Measurements from ENCODE around the gene RRP15. TPM values are rescaled to one million over a fixed set of nuclear protein-coding genes. Genes with fewer than 3 reads are reported as not detected.

RRP15 gene
- total RNA-seq, 1 donor from 2014 or later: 18.7 TPM

DNA sequence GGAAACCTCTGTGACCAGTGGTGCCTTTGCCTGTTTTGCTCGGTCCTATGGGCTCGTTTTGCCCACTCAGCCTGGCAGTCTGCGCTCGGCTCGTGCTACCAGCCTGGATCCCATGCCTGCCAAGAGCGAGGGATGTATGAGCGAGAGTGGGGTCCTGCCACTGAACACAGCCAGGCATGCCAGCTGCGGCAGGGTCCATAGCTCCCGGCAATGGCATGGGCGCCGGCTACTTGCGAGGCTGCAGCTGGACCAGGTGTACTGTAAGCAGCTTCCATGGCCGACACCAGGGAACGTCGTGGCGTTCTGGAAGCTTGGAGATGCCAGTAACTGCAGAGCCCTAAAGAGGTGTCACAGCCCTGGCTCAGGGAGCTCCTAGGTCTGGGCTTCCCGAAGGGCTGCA lies 37.7 kb downstream of the RRP15 start:
- intact Hi-C loops (cut with DNase I): no loop called here
- Histone ChIP-seq H3K27ac (no peak overlapping the region), H3K4me1 (no peaks in the 10 kb centered on the region), H3K4me3 (no peak overlapping the region), H3K36me3 (peaks cover 26% of the 10 kb centered on the region), H3K27me3 (ENCODE audit: low read depth) (no peaks in the 10 kb centered on the region), H3K9me3 (no peaks in the 10 kb centered on the region)
- DNase-seq (no peak), ATAC-seq (no peak)
- TF ChIP-seq, protein P1, sequence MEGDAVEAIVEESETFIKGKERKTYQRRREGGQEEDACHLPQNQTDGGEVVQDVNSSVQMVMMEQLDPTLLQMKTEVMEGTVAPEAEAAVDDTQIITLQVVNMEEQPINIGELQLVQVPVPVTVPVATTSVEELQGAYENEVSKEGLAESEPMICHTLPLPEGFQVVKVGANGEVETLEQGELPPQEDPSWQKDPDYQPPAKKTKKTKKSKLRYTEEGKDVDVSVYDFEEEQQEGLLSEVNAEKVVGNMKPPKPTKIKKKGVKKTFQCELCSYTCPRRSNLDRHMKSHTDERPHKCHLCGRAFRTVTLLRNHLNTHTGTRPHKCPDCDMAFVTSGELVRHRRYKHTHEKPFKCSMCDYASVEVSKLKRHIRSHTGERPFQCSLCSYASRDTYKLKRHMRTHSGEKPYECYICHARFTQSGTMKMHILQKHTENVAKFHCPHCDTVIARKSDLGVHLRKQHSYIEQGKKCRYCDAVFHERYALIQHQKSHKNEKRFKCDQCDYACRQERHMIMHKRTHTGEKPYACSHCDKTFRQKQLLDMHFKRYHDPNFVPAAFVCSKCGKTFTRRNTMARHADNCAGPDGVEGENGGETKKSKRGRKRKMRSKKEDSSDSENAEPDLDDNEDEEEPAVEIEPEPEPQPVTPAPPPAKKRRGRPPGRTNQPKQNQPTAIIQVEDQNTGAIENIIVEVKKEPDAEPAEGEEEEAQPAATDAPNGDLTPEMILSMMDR (IDR thresholded peaks at IDR 0.05): no peak

DNA sequence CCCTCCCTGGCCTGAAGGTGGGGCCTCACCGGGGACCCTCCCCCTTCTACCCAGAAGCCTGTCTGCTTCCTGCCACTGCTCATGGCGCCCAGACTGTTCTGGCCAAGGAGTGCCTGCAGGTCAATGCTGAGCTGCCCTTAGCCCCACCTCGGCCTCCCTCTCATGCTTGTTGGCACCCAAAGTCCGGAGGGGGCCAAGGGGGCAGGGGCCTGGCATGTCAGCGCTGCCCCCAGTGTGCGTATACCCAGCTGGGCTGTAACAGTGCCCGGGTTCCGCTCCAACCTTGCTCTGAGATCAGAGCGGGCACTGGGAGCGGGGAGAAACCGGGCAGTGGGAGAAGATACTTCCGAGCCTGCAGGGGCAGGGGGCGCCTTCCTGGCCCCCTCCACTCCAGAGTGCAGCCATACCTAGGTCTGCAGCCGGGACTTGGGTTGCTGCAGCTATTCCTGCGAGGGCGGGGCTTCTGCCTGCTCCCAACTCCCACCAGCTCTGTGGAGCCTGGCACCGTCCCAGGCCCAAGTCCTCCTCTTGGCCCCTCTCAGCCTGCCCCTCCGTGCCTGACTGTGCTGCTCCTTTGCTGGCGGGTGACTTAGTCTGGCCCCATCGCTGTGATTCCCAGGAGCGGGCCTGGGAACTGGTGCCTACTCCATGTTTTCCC lies 38.6 kb downstream of the RRP15 start:
- H3K9me3 ChIP-seq: no peaks in the 10 kb centered on the region
- DNase-seq (no peak), ATAC-seq (peak in 1 of 2 donors; percentile 47)
- H3K4me3 ChIP-seq: no peak overlapping the region
- no peaks in the 10 kb centered on the region for H3K4me1 ChIP-seq
- peaks cover 21% of the 10 kb centered on the region for H3K36me3 ChIP-seq
- intact Hi-C loops (cut with DNase I): no loop called here
- no peaks in the 10 kb centered on the region for H3K27me3 ChIP-seq (ENCODE audit: low read depth)
- no peak overlapping the region for H3K27ac ChIP-seq
- TF ChIP-seq, protein P1 (IDR thresholded peaks at IDR 0.05): no peak

DNA sequence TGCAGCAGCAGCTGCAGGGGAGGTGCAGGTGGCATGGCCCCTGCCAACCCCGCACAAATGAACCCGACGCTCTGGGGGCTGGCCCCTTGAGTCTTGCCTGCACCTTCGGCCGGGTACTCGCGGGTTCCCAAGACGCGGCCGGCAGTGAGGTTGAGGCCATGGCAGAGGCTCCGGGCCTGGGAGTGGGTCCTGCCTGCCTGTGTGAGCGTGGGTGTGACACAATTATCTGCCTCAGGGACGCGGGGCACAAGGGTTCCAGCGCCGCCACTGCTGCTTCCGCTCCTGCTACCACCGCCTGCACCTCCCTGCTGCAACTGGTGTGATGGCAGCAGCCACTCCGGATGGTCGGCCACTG lies 39.1 kb downstream of the RRP15 start:
- Histone ChIP-seq H3K4me1 (no peaks in the 10 kb centered on the region), H3K36me3 (peaks cover 21% of the 10 kb centered on the region), H3K27ac (no peak overlapping the region), H3K27me3 (ENCODE audit: low read depth) (no peaks in the 10 kb centered on the region), H3K9me3 (no peaks in the 10 kb centered on the region), H3K4me3 (no peak overlapping the region)
- DNase-seq: no peak
- TF ChIP-seq, protein P1 (IDR thresholded peaks at IDR 0.05): no peak
- peak in 1 of 2 donors; percentile 9 for ATAC-seq
- intact Hi-C loops (cut with DNase I): no loop called here

DNA sequence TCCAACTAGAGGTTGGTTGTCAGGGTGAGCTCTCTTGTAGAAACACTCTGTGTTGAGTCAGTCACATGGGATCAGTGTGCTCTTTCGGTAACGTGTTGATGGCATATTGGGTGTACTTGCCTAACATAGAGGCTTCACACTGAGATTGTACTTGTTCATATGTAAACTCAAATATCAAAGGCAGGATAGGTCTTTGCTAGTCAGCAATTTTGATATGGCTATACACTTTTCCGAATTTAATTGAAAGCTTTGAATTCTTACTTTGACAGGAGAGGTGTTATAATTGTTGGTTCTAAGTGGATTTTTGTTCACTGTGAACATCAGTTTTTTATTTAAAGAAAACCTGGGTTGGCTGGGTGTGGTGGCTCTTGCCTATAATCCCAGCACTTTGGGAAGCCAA lies 43.7 kb downstream of the RRP15 start:
- intact Hi-C loops (cut with DNase I): no loop called here
- DNase-seq: no peak

DNA sequence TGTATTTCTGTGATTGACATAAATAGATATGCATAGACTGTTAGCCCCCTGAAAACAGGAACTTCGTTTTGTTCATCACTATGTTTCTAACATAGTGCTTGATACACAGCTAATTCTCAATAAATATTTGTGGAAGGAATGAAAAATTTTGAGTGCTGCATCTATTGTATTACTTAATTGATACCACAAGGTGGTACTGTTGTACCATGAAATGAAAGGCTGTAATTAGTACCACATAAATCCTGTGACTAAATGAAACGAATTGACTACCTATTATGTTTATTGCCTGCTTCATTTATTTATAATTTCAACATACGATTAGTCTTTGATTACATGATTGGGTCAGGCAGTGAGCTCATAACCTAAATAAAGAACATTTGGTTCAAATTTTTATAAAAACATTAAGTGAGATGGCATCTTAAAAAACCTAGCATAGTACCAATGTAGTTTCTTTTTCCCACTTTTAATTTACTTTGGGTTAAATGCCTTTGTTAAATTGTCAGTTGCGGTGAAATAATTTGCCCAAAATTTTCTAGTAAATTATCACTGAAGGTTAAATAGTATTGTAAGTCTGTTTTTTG lies 45.0 kb downstream of the RRP15 start:
- DNase-seq (no peak), ATAC-seq (peak; percentile 48 to 68)
- Histone ChIP-seq H3K27me3 (ENCODE audit: low read depth) (no peaks in the 10 kb centered on the region), H3K9me3 (no peaks in the 10 kb centered on the region), H3K4me1 (no peaks in the 10 kb centered on the region), H3K27ac (no peak overlapping the region), H3K36me3 (no peaks in the 10 kb centered on the region), H3K4me3 (no peak overlapping the region)
- intact Hi-C loops (cut with DNase I): loop anchor here (10.0 kb wide), 1 partner anchor 735 kb away; no protein-coding TSS in a partner anchor
- TF ChIP-seq, protein P1 (IDR thresholded peaks at IDR 0.05): peak; percentile 73

More for the DNA sequence above, 43.7 kb downstream of the RRP15 start:
- ATAC-seq: no peak
- Histone ChIP-seq H3K27me3 (ENCODE audit: low read depth) (no peaks in the 10 kb centered on the region), H3K4me1 (no peaks in the 10 kb centered on the region), H3K9me3 (no peaks in the 10 kb centered on the region), H3K4me3 (no peak overlapping the region), H3K36me3 (peaks cover 9% of the 10 kb centered on the region), H3K27ac (no peak overlapping the region)
- TF ChIP-seq, protein P1 (IDR thresholded peaks at IDR 0.05): no peak
